DMS53 (cell line): ENCODE measurements around the gene ENGASE.

Experiments
- DNase-seq: peaks from one replicate; lab custom pipeline; 2025; lab: John Stamatoyannopoulos, UW

ENGASE gene

GRCh38 chr17:79115487-79115886 lies 40.9 kb downstream of the ENGASE start:
- DNase-seq: no peak

DNA sequence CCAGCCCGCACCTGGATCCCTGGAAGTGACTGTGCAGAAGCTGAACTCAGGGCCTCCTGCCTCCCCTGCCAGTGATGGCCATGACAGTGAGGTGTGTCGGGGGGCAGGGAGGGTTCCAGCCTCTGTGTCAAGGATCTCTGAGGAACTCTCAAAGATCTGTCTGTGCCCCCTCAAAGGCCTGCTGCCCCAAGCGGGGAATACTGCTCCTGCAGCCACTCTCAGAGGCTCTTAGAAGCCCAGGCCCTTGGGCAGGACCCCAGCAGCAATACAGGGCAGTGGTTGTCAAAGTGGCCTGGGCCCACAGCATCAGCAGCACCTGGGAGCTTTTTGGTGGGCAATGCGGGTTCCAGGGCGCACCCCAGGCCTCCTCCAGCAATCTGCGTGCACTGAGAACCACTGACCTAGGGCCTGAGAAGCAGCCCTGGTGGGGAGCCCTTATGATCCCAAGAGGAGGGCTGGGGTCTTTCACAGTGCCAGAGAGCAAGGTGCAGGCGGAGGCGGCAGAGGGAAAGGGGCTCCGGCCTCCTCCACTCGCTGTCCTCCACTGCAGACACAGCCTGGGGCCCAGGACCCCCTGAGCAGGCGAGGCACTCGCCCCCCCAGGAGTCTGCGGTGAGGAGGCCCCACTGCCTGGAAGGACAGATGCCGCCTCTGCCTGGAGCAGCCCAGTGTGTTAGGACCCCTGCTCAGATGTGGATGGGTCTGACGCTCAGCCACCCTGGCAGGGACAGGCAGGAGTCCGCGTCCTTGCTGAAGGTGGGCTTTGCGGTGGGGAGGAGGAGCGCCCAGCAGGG lies 42.1 kb downstream of the ENGASE start:
- no peak for DNase-seq

- no peak for DNase-seq
These were observed 43.4 kb downstream of the ENGASE start for GRCh38 chr17:79117905-79118487.

DNA sequence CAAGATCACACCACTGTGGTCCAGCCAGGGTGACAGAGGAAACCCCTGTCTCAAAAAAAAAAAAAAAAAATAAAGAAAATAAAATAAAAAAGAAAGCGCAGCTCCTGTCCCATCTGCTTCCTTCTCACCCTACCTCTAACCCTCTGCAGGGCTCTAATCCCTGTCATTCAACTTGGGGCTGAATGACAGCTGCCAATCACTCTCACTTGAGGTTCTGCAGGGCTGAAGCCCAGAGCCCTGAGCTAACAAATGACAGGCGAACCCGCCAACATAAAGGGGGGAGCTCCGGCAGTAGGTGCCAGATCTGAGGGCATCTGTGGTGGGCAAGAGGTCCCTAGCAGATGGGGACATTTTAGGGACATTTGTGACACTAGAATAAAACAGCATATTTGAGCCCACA lies 44.3 kb downstream of the ENGASE start:
- no peak for DNase-seq

- no peak for DNase-seq
These were observed 45.6 kb downstream of the ENGASE start for GRCh38 chr17:79120259-79120658.

DNA sequence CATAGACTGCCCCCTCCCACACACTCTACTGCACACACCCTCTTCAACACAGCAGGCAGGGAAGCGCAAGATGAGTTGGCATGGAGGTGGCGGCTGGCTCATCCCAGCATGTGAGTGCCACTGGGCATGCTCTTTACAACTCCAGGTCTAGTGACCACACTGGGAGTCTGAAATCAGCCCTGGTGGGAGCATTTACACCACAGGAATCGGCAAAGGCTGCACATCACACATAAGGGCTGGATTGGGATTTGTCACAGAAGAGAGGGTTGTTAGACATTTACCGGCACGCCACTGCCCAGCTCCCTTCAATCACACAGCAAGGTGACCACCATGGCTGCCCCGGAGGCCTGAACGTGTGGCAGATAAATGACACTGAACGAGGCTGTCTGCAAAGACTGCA lies 49.4 kb downstream of the ENGASE start:
- DNase-seq: no peak

- DNase-seq: no peak
These were observed 50.0 kb downstream of the ENGASE start for GRCh38 chr17:79124513-79125209.

GRCh38 chr17:79125503-79125902 lies 50.9 kb downstream of the ENGASE start:
- DNase-seq: no peak

DNA sequence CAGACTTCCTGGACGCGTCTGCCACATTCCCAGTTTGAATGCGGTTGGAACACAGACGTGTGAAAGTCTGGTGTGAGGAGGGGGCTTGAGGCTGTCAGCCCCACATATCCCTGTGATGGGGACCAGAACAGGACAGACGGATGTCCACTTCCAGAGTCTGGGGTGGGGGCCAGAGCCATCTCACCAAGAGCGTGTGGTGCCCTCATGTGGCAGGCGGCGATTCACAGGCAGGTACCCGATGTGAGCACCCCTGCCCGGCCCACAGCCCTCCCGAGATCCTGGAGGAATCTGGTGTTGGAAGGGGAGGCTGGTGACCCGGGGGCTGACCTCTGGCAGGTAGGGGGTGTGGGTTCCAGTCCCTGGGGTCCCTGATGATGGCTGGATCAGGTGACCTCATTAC lies 51.5 kb downstream of the ENGASE start:
- DNase-seq: no peak

DNA sequence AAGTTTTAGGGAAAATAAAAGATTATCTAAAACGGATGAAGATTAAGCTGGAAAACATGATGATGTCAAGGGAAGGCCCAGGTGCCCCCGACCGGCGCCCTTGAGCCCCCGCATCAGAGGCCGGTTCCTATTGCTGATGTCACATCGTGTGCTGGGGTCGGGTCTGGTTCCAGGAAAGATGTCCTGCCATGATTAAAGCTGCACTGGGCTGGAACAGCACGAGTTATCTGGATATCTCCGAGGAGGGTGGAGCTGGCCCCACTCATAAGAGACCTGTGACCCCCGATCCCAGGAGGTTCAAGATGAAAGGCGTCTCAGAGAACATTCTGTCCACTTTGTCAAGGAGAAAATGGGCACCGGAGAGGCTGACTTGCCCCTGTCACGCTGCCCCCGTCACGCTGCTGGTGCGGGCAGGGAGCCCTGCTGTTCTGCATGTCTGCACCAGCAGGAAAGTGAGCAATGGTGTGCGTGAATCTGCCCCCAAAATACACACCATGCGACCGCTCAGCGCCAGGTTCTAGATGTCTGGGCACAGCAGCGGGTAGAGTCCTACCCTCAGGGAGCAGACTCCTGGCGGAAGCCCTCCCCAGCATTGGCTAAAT lies 53.0 kb downstream of the ENGASE start:
- DNase-seq: no peak

DNA sequence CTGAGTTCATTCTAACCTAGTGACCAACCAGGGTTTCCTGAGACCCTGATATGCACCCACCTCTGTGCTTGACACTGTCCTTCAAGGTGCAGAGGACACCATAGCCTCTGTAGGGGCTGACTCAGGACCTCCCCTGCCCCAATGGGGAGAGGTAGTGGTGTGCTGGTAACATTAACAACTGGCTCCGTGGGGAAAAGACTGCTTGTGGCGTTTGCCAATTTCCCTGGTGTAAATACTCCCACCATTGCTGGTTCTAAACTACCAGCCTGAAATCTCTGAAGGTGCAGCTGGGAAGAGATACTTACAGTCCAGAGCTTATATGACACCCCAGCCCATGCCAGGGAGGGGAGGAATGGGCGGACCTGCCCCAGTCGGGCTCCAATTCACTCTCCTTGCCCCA lies 54.9 kb downstream of the ENGASE start:
- DNase-seq: no peak

GRCh38 chr17:79130536-79131273 lies 56.1 kb downstream of the ENGASE start:
- no peak for DNase-seq

DNA sequence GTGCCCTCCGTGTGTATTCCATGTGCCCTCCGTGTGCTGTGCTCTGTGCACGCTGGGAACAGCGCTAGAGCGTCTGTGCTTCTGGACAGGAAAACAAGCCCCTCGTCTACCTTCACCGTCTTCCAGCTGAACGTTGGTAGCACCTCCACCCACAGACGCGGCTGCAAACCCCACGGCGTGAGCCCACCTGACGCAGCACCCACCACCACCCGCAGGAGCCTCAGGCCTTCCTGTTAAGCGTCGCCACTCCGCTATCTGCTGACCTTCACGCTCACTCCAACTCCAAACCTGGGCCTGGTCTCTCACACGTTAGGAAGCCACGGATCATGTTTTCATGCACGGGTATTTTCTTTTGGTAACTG lies 56.6 kb downstream of the ENGASE start:
- DNase-seq: no peak

DNA sequence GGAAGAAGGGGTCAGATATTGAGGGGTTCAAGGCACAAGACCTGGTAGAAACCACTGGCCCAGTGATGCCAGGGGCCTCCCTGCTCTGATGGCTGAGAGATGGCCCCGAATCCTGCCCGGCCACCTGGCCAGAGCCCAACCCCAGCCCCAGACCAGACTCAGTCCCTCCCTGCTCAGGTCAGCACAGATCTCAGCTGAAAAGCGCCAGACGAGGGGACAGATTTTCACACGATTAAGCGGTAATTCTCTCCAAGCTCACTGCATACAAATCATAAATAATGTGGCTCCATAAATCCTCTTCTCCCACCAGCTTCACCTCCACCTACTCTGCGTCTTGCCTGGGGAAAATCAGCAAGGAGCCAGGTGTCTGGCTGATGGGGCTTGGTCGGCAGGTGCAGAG lies 57.1 kb downstream of the ENGASE start:
- DNase-seq: no peak

DNA sequence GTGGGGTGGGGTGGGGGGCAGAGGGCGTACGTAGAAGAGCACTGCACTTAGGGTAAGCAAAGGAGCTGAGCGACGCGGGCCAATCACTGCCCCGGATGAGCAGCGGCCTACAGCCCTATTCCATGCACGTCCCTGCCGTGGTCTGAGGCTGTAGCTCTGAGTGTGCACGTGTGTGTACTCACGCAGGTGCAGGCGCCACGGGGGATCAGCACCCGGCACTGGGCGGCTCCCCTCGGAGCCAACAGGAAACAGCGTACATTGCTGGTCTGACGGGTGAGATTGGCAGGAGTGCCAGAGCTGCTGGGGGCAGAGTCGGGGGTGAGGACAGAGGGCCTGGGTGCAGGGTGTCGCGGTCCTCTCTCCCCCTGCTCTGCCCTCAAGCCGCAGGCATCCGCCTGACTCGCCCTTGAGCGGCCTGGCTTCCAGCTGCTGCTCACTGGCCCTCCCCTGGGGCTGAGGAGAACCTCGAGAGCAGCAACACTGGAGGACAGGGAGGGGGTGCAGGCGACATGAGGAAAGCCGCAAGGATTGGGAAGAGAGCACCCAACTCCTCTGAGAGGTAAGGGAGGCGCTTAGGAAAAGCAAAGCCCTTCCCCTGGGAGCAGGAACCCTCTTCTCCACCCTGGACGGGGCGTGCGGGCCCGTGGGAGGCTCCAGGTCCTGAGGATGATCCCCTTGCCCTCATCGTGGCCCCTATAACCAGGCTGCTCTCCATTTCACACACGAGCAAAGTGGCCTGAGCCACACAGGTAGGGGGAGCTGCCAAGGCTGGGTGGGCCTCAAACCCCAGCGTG lies 57.8 kb downstream of the ENGASE start:
- DNase-seq: no peak

- DNase-seq: no peak
These were observed 58.6 kb downstream of the ENGASE start for GRCh38 chr17:79133214-79133613.

DNA sequence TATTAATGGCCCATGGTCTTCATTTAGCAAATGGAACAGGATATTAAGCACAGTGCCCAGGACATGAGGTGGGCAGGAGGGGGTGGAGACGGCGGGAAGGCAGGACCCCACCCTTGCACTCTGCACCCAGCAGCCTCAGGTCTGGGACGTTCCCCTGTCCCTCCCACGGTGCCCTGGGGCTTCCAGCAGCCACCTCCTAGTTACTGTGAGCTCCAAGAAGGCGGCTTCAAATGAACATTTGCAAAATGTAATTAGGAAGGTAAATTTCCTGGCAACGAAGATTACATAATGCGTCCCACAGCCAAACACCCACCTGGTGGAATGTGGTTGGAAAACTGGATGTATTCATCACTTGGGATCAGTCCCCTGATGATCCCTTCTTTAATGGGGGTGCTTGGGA lies 59.4 kb downstream of the ENGASE start:
- no peak for DNase-seq

DNA sequence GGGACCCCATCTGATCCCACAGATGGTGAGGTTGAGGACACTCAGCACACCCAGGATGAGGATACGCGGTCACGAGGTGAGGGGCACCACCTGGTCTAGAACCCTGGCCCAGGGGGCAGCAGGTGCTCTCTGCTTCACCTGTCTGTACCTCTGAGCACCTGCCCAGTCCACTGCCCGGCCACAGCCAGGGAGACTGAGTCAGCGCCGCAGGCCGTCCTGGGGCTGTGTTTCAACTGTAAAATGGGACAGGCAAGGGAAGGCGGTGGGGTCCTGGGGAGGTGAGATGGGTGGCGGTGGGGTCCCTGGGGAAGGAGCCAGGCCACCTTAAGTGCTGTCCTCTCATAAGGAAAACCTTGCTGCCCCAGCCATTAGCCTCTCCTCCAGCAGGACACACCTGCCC lies 60.4 kb downstream of the ENGASE start:
- no peak for DNase-seq

DNA sequence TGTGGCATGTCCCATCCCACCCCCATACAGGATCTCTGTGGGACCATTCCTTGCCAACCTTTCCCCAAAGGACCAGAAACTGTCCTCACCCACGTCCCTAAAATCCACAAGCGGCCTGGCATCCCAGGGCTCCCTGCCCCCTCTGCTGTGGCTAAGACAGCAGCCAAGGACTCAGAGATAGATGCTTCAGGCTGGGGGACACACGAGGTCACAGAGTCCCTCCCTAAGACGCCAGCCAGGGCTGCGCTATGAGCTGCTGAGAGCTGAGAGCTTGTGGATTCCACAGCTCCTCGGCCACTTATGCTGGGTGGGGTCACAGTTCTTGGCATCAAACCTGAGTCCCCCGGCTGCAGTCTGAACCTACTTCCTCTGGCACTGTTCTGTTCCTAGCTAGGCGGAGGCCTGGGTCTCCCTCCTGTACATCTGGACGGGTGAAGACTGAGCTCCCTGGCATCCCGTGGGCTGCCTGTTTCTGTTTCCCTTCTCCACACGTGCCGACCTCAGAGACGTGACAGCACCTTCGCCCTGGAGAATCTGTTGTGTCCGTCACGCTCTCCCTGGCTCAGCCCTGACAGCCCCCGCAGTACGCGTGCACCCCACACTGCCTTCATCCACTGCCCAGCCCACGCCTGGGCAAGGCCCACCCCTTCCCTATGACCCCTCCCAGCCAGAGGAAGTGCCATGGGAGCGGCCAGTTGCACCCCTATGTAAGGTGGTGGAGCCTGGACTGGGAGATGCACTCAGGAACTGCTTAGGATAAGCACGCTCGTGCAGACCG lies 61.2 kb downstream of the ENGASE start:
- DNase-seq: no peak
